ENCODE results near the gene NUP35. TPM values are rescaled to one million over a fixed set of nuclear protein-coding genes. Genes with fewer than 3 reads are reported as not detected.

The NUP35 gene
- total RNA-seq, 2 donors from 2014 or later = 4.0 to 6.2 TPM

DNA sequence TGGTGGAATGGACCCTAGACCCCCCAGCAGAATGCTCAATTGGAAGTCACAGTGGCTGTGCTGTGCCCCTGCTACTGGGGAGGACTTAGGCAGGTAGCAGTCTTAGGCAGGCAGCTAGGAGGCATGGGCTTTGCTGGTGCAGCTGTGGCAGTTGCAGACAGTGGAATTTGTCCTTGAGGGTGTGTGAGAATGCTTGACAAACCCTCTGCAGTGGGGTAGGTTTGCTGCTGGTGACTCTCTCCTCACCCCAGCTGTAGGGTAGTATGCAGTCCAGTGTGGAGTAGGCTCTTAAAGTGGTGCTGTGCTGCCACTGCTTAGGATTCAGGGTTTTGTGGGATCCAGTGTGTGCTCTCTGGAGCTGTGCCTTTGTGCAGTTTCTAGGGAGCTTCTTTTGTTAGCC is 61.3 kb downstream of the NUP35 start:
- Histone ChIP-seq H3K4me3 (no peak overlapping the region), H3K27ac (no peak overlapping the region), H3K4me1 (no peaks in the 10 kb centered on the region), H3K36me3 (replicated peaks in 1 of 2; ENCODE audit: insufficient read depth in 1 of 2, low read depth in 2 of 2) (no peaks in the 10 kb centered on the region), H3K27me3 (no peaks in the 10 kb centered on the region), H3K9me3 (no peaks in the 10 kb centered on the region)
- ATAC-seq = no peak
- intact Hi-C loops (cut with DNase I) = no loop called here
- TF ChIP-seq CTCF (IDR thresholded peaks at IDR 0.05) (no peak), POLR2A (IDR thresholded peaks at IDR 0.05) (no peak)
- no peak for DNase-seq

DNA sequence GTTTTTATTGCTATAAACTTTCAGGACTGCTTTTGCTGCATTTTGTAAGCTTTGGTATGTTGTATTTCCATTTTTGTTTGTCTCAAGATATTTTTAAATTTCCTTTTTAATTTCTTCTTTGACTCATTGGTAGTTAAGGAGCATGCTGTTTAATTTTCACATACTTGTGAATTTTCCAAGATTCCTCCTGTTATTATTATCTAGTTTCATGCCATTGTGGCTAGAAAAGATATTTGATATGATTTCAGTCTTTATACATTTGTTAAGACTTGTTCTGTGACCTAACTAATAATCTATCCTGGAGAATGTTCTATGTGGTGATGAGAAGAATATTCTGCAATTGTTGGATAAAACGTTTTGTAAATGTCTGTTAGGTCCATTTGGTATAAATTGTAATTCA is 62.1 kb downstream of the NUP35 start:
- ATAC-seq (no peak), DNase-seq (no peak)
- intact Hi-C loops (cut with DNase I) = no loop called here
- H3K9me3 ChIP-seq = no peaks in the 10 kb centered on the region
- H3K27me3 ChIP-seq = no peaks in the 10 kb centered on the region
- 66 to 67% methylated on average over 1 of the region's 1 CpG for WGBS, 2 donors
- H3K27ac ChIP-seq = no peak overlapping the region
- H3K36me3 ChIP-seq (replicated peaks in 1 of 2; ENCODE audit: insufficient read depth in 1 of 2, low read depth in 2 of 2) = peaks cover 0 to 4% of the 10 kb centered on the region in 2 donors
- H3K4me1 ChIP-seq = no peaks in the 10 kb centered on the region
- H3K4me3 ChIP-seq = no peak overlapping the region
- TF ChIP-seq POLR2A (IDR thresholded peaks at IDR 0.05) (no peak), CTCF (IDR thresholded peaks at IDR 0.05) (no peak)

GRCh38 chr2:183186766-183187165 is 62.5 kb downstream of the NUP35 start:
- ATAC-seq (no peak), DNase-seq (no peak)
- Histone ChIP-seq H3K27ac (no peak overlapping the region), H3K9me3 (no peaks in the 10 kb centered on the region), H3K27me3 (no peaks in the 10 kb centered on the region), H3K36me3 (replicated peaks in 1 of 2; ENCODE audit: insufficient read depth in 1 of 2, low read depth in 2 of 2) (peaks cover 0 to 5% of the 10 kb centered on the region in 2 donors), H3K4me1 (no peaks in the 10 kb centered on the region), H3K4me3 (no peak overlapping the region)
- TF ChIP-seq CTCF (IDR thresholded peaks at IDR 0.05) (no peak), POLR2A (IDR thresholded peaks at IDR 0.05) (no peak)
- 88 to 94% methylated on average over 1 of the region's 1 CpG for WGBS, 2 donors
- intact Hi-C loops (cut with DNase I) = no loop called here

DNA sequence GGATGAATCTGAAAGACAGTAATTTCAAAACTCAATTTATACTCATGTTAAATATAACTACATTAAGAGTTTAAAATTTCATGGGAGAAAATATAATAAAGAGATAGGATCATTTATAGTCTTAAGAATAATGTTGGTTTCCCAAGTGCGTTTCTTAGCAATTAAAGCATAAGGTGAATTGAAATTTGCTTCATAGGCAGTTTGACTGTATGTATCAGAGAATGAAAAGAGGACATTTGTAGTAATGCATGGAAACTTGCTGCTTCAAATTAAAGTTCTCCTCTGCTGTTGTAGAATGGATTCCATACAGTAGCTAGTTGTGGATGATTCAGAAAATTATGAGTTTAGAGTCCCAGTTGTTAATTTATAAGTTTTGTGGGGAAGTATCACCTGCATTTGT is 68.1 kb downstream of the NUP35 start:
- ATAC-seq = no peak
- 89 to 93% methylated on average over 1 of the region's 1 CpG for WGBS, 2 donors

More for the DNA sequence above, 68.1 kb downstream of the NUP35 start:
- TF ChIP-seq POLR2A (IDR thresholded peaks at IDR 0.05) = no peak
- TF ChIP-seq CTCF (IDR thresholded peaks at IDR 0.05) = no peak
- Histone ChIP-seq H3K27me3 (no peaks in the 10 kb centered on the region), H3K4me3 (no peak overlapping the region), H3K27ac (no peak overlapping the region), H3K4me1 (no peaks in the 10 kb centered on the region), H3K9me3 (no peaks in the 10 kb centered on the region), H3K36me3 (replicated peaks in 1 of 2; ENCODE audit: insufficient read depth in 1 of 2, low read depth in 2 of 2) (peaks cover 0 to 5% of the 10 kb centered on the region in 2 donors)
- intact Hi-C loops (cut with DNase I) = no loop called here
- no peak for DNase-seq
